Testis (tissue), 3 donors: Measurements from ENCODE around the gene TMCO1. TPM values are rescaled to one million over a fixed set of nuclear protein-coding genes. Genes with fewer than 3 reads are reported as not detected.
"Not testable (repeated sequence)": the region's sequence is repeated elsewhere in the genome, so short reads cannot be mapped to it uniquely, and the experiment has no call there.

ENCODE experiments used
- DNase-seq: peaks from one replicate; pipeline ENCODE4 v3.0.0-alpha.2; 2019
- H3K27ac ChIP-seq, 2 donors: fragments of 200-600 bp; sonication (generic); one replicate each; pipeline ENCODE4 v1.5.1; 2019
- H3K27me3 ChIP-seq: fragments of 200-600 bp; sonication (generic); one replicate; pipeline ENCODE4 v1.5.1; 2019
- H3K36me3 ChIP-seq: fragments of 200-600 bp; sonication (generic); one replicate; pipeline ENCODE4 v1.5.1; 2017; ENCODE audit warnings: low read depth; ENCODE audit errors: missing control alignments
- H3K4me1 ChIP-seq: fragments of 200-600 bp; sonication (generic); one replicate; pipeline ENCODE4 v1.5.1; 2019
- H3K4me3 ChIP-seq, 2 donors: fragments of 200-600 bp; sonication (generic); one replicate each; pipeline ENCODE4 v1.5.1; 2017 to 2019
- H3K9me3 ChIP-seq: fragments of 200-600 bp; sonication (generic); one replicate; pipeline ENCODE4 v1.5.1; 2017
- CTCF ChIP-seq, 3 experiments: fragments of 450-650 bp in 2 of 3; fragments of 200-600 bp in 1 of 3; sonication (generic) in 1 of 3; IDR thresholded peaks; one replicate each; pipeline ENCODE4 v1.5.1; 2016 to 2019; ENCODE audit warnings: antibody characterized with exemption in 3 of 3, mild to moderate bottlenecking in 2 of 3, moderate library complexity in 1 of 3
- POLR2A ChIP-seq: fragments of 450-650 bp; IDR thresholded peaks from one replicate; pipeline ENCODE4 v1.6.1; 2017; ENCODE audit warnings: antibody characterized with exemption, mild to moderate bottlenecking, moderate library complexity
- WGBS, 2 donors: methylation state at CpG; one replicate each; pipeline ENCODE4 v1.1.5; 2018; 5-methylcytosine and 5-hydroxymethylcytosine counted together
- intact Hi-C: fragments of 100-400 bp; cut with DNase I; formaldehyde crosslinking; loops from one replicate; pipeline ENCODE4 v1.15.1; 2023; ENCODE audit warnings: low total_unique reads
- polyA plus RNA-seq: library from polyadenylated mRNA; stranded (reverse); fragments of 350-450 nt; fragmentation: Illumina TruSeq; extraction: RNeasy Lipid Tissue Mini Kit (QIAGEN cat#74804); gene quantifications from one replicate; pipeline ENCODE4 v1.2.3, GENCODE V29; 2014; ENCODE audit warnings: low read depth, low replicate concordance; ENCODE audit not compliant: insufficient read depth
- total RNA-seq, 2 donors: library from RNA; depleted of rRNA; stranded (reverse); fragments of >200 nt; gene quantifications; one replicate each; pipeline ENCODE4 v1.2.3, GENCODE V29; 2016

The TMCO1 gene
- total and polyA plus RNA-seq, 3 donors from 2014 or later: 97.5 to 195 (median 114) TPM

- TF ChIP-seq POLR2A (no peak), CTCF (IDR thresholded peaks at IDR 0.05) (no peak)
- intact Hi-C loops: no loop called here
- Histone ChIP-seq H3K4me1 (no peaks in the 10 kb centered on the region), H3K36me3 (no peaks in the 10 kb centered on the region), H3K27ac (no peak overlapping the region), H3K9me3 (no peaks in the 10 kb centered on the region), H3K27me3 (no peaks in the 10 kb centered on the region), H3K4me3 (no peak overlapping the region)
- DNase-seq: no peak
Measured at GRCh38 chr1:165799387-165799786, 30.7 kb upstream of the TMCO1 start.

GRCh38 chr1:165795894-165796293, 27.2 kb upstream of the TMCO1 start:
- TF ChIP-seq CTCF (IDR thresholded peaks at IDR 0.05) (no peak), POLR2A (no peak)
- no peak for DNase-seq
- no peaks in the 10 kb centered on the region for H3K4me1 ChIP-seq
- no peaks in the 10 kb centered on the region for H3K36me3 ChIP-seq
- WGBS, 2 donors: 78 to 84% methylated on average over 2 of the region's 2 CpGs
- intact Hi-C loops: no loop called here
- H3K27ac ChIP-seq: no peak overlapping the region
- no peak overlapping the region for H3K4me3 ChIP-seq
- H3K9me3 ChIP-seq: no peaks in the 10 kb centered on the region
- no peaks in the 10 kb centered on the region for H3K27me3 ChIP-seq

GRCh38 chr1:165793951-165794350, 25.3 kb upstream of the TMCO1 start:
- Histone ChIP-seq H3K4me1 (no peaks in the 10 kb centered on the region), H3K4me3 (no peak overlapping the region)
- intact Hi-C loops: no loop called here

GRCh38 chr1:165787741-165788140, 19.1 kb upstream of the TMCO1 start:
- TF ChIP-seq POLR2A: no peak
- TF ChIP-seq CTCF (IDR thresholded peaks at IDR 0.05): no peak
- no peaks in the 10 kb centered on the region for H3K4me1 ChIP-seq
- WGBS, 2 donors: 93 to 98% methylated on average over 1 of the region's 1 CpG
- no peaks in the 10 kb centered on the region for H3K36me3 ChIP-seq
- no peak overlapping the region for H3K27ac ChIP-seq
- H3K9me3 ChIP-seq: no peaks in the 10 kb centered on the region
- no peaks in the 10 kb centered on the region for H3K27me3 ChIP-seq
- intact Hi-C loops: no loop called here
- no peak for DNase-seq
- no peak overlapping the region for H3K4me3 ChIP-seq

More at GRCh38 chr1:165793951-165794350, 25.3 kb upstream of the TMCO1 start:
- DNase-seq: no peak
- 68 to 76% methylated on average over 2 of the region's 2 CpGs for WGBS, 2 donors
- H3K27ac ChIP-seq: no peak overlapping the region
- no peaks in the 10 kb centered on the region for H3K27me3 ChIP-seq
- H3K36me3 ChIP-seq: no peaks in the 10 kb centered on the region
- H3K9me3 ChIP-seq: no peaks in the 10 kb centered on the region
- TF ChIP-seq CTCF (IDR thresholded peaks at IDR 0.05): no peak
- TF ChIP-seq POLR2A: no peak

GRCh38 chr1:165783519-165783918, 14.9 kb upstream of the TMCO1 start:
- not testable (repeated sequence) for H3K9me3 ChIP-seq

GRCh38 chr1:165778197-165778596, 9.5 kb upstream of the TMCO1 start:
- intact Hi-C loops, H3K4me3 ChIP-seq, DNase-seq, H3K9me3 ChIP-seq, H3K27ac ChIP-seq, H3K4me1 ChIP-seq, H3K36me3 ChIP-seq, H3K27me3 ChIP-seq: not testable (repeated sequence)
- WGBS, 2 donors: 95% methylated on average over 3 of the region's 3 CpGs; no CpG with 5 or more reads in 1 of the 2 donors

More at GRCh38 chr1:165783519-165783918, 14.9 kb upstream of the TMCO1 start:
- H3K4me3 ChIP-seq, DNase-seq, H3K4me1 ChIP-seq, H3K36me3 ChIP-seq, intact Hi-C loops, H3K27me3 ChIP-seq, H3K27ac ChIP-seq: not testable (repeated sequence)
- 93 to 98% methylated on average over 11 of the region's 11 CpGs for WGBS, 2 donors
